Loucy (cell line): ENCODE results near the gene CDS1.

Experiments used
- CTCF ChIP-seq: fragments of 200-600 bp; sonication (generic); conservative IDR thresholded peaks from 2 replicates; pipeline ENCODE4 v1.5.1; 2014; ENCODE audit warnings: mild to moderate bottlenecking, antibody characterized with exemption, low read length
- EZH2phosphoT487 ChIP-seq: fragments of 200-600 bp; IDR thresholded peaks from 2 replicates; pipeline ENCODE4 v1.6.1; 2018; ENCODE audit warnings: antibody characterized with exemption, mild to moderate bottlenecking, moderate library complexity, borderline replicate concordance

GRCh38 chr4:84652478-84652877, 69.6 kb downstream of the CDS1 start:
- no peak for TF ChIP-seq CTCF
- TF ChIP-seq EZH2phosphoT487: no peak
